PFSK-1 (cell line): ENCODE data around the gene DOCK10.

Experiments
- FOXP2 ChIP-seq: optimal IDR thresholded peaks from 2 replicates; pipeline ENCODE3; 2011; ENCODE audit warnings: borderline replicate concordance, control low read depth, inconsistent platforms; ENCODE audit not compliant: insufficient read depth; ENCODE audit errors: extremely low read length, extremely low read depth
- POLR2AphosphoS5 ChIP-seq: IDR thresholded peaks from 2 replicates; pipeline ENCODE4 v1.6.1; 2012; ENCODE audit warnings: low read depth, mild to moderate bottlenecking, control low read depth, low read length, moderate library complexity
- REST ChIP-seq, 2 experiments: IDR thresholded peaks; 2 replicates each; pipeline versions ENCODE4 v1.6.1 to v1.8.0; 2011 to 2012; ENCODE audit warnings: low read depth in 2 of 2, low read length in 2 of 2, control low read depth in 1 of 2, inconsistent platforms in 1 of 2, mild to moderate bottlenecking in 1 of 2, moderate library complexity in 1 of 2; ENCODE audit not compliant: insufficient read depth in 1 of 2
- SIN3A ChIP-seq: IDR thresholded peaks from 2 replicates; pipeline ENCODE4 v1.6.1; 2012; ENCODE audit warnings: mild to moderate bottlenecking, low read length, moderate library complexity, borderline replicate concordance; ENCODE audit not compliant: insufficient read depth
- TAF1 ChIP-seq: IDR thresholded peaks from 2 replicates; pipeline ENCODE4 v1.6.1; 2012; ENCODE audit warnings: low read length, control low read depth, borderline replicate concordance; ENCODE audit not compliant: insufficient read depth

The DOCK10 gene

GRCh38 chr2:225030203-225030602 lies 12.1 kb downstream of the DOCK10 start:
- TF ChIP-seq TAF1 = no peak
- TF ChIP-seq REST (IDR thresholded peaks at IDR 0.05; ENCODE audit: insufficient read depth in 1 of 2, low read depth in 2 of 2, low read length in 2 of 2) = no peak
- TF ChIP-seq FOXP2 = no peak
- TF ChIP-seq POLR2AphosphoS5 = no peak
- TF ChIP-seq SIN3A = no peak

GRCh38 chr2:225028572-225028971 lies 13.7 kb downstream of the DOCK10 start:
- TF ChIP-seq TAF1 = no peak
- no peak for TF ChIP-seq REST (IDR thresholded peaks at IDR 0.05; ENCODE audit: insufficient read depth in 1 of 2, low read depth in 2 of 2, low read length in 2 of 2)
- no peak for TF ChIP-seq SIN3A
- no peak for TF ChIP-seq FOXP2
- no peak for TF ChIP-seq POLR2AphosphoS5

- TF ChIP-seq REST (IDR thresholded peaks at IDR 0.05; ENCODE audit: insufficient read depth in 1 of 2, low read depth in 2 of 2, low read length in 2 of 2) (no peak), FOXP2 (no peak), SIN3A (no peak), POLR2AphosphoS5 (no peak), TAF1 (no peak)
Measured at GRCh38 chr2:225027061-225027762, 15.1 kb downstream of the DOCK10 start.

GRCh38 chr2:225025917-225026571 lies 16.2 kb downstream of the DOCK10 start:
- TF ChIP-seq SIN3A (no peak), FOXP2 (no peak), REST (IDR thresholded peaks at IDR 0.05; ENCODE audit: insufficient read depth in 1 of 2, low read depth in 2 of 2, low read length in 2 of 2) (no peak), TAF1 (no peak), POLR2AphosphoS5 (no peak)
